ENCODE measurements around the gene DCLK1.
"Not testable (repeated sequence)": the region's sequence is repeated elsewhere in the genome, so short reads cannot be mapped to it uniquely, and the experiment has no call there.

DCLK1 gene

DNA sequence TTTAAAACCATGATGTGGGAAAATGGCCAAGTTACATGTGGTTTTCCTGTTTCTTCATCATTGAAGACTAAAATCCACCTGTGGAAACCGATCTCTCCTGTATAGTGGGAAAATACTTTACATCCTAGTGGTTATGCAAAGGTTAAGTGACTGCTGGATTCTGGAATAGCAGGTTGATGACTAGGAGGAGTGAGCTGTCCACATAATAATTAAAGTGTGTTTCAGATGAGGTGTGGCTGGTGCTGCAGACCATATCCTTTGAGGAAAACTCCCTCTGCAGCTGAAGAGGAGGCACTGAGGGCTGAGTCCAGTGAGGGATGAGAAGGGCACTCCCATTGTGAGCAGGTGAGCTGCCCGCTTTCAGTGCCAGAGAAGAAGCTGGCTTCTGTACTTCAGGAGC is 43.2 kb downstream of the DCLK1 start:
- no peak for DNase-seq (ENCODE audit: low read depth, low spot score)

- DNase-seq (ENCODE audit: low read depth, low spot score): no peak
Observed at GRCh38 chr13:36086117-36086516, 45.1 kb downstream of the DCLK1 start.

DNA sequence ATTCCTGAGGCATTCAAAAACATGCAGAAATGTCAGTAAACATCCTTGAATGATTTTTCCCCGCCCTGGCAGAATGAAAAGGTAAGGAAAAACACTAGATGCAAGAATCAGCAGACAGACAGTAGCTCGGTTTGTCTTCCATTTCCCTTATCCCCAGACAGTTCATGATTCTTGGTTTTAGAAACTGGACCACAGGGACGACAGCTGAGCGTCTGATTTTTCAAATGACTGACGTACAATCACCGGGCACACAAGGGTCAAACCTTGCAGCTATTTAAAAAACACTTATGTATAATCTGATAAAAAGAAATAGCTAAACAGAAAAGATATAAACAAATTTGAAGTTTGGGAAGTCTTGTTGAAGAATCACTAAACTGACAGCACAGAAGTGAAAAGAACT is 47.1 kb downstream of the DCLK1 start:
- DNase-seq (ENCODE audit: low read depth, low spot score): no peak

GRCh38 chr13:36082806-36083205 is 48.4 kb downstream of the DCLK1 start:
- DNase-seq (ENCODE audit: low read depth, low spot score): no peak

DNA sequence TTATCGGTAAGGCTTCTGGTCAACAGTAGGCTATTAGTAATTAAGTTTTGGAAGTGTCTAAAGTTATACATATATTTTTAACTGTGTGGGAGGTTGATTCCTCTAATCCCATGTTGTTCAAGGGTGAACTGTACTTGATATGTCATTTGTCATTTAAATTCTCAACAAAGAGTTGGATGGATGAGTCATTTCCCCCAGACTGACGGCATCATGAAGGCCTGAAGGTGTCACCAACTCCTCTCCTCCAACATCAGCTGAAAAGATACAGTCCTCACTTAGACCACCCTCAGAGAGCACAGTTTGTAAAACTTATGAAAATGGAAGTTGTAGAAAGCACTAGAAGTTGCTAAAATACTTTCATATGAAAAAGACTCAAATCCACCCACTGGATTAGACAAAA is 48.8 kb downstream of the DCLK1 start:
- no peak for DNase-seq (ENCODE audit: low read depth, low spot score)

- DNase-seq (ENCODE audit: low read depth, low spot score): no peak
Observed at GRCh38 chr13:36076211-36076610, 55.0 kb downstream of the DCLK1 start.

DNA sequence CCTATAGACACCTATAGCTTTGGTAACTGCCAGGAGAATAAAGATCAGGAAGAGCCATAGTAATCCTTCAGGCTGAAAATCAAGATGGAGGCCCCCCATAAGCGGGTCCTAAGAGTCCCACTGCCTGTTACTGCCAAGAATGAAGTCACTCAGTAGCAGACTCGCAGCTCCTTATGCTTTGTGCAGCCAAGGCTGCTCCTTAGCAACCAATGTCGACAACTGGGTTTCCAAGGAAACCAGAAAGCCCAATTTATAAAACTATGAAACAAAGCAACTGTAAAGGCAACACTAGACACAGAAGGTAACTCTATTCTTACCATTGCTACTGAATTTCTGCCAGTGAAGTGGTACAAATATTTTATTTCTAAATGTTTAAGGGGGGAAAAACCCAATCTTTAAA is 56.5 kb downstream of the DCLK1 start:
- no peak for DNase-seq (ENCODE audit: low read depth, low spot score)

DNA sequence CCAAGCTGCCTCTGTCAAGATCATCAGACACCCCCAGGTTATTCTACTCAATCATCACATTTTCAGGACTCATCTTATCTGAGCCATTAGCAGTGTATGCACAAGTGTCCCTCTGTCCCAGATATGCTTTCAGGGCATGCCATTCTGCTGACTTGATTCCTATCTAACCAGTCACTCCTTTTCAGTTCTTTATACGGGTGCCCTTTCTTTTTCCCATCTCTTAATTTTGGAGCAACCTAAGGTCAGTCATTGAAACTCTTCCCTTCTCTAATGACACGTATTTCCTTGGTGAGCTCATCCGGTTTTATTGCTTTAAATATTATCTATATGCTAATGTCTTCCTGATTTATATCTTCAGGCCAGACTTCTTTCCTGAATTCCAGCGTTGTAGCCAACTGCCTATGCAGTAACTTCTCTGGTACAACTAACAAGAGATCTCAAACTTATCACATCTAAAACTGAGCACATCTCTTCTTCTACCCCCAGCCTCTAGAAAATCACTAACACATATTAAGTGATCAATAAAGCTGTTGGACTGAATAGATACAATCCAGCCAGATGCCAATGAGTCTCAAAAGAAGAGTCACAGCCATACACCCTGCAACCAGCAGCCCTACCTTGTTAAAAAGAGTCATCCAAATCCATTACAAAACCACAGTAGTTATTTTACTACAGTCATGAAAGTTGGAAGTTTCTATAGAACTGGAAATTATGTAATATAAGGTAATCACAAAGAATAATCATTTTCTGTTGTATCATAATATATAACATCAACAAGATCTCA is 58.8 kb downstream of the DCLK1 start:
- DNase-seq (ENCODE audit: low read depth, low spot score): no peak

DNA sequence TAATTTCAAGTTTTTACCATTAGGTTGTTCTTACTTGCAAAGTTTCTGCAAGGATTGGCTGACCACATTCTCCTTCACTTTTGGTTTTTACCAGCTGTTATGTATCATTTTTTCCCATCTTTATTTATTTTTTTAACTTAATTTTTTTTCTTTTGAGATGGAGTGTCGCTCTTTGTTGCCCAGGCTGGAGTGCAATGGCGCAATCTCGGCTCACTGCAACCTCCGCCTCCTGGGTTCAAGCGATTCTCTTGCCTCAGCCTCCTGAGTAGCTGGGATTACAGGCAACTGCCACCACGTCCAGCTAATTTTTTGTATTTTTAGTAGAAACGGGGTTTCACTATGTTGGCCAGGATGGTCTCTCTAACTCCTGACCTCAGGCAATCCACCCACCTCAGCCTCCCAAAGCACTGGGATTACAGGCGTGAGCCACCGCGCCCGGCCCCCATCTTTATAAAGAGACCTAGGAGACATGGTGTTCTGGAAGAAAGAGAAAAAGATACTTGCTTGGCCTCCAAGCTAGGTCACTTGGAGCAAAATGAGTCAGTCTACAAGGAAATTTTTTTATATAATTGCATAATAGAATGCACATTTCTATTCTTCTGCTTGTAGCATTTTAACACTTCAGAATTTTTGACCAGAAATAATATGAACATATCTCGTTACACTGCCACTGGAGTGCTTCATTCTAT is 60.5 kb downstream of the DCLK1 start:
- DNase-seq (ENCODE audit: low read depth, low spot score): not testable (repeated sequence)

- no peak for DNase-seq (ENCODE audit: low read depth, low spot score)
Observed at GRCh38 chr13:36069881-36070366, 61.3 kb downstream of the DCLK1 start.

DNA sequence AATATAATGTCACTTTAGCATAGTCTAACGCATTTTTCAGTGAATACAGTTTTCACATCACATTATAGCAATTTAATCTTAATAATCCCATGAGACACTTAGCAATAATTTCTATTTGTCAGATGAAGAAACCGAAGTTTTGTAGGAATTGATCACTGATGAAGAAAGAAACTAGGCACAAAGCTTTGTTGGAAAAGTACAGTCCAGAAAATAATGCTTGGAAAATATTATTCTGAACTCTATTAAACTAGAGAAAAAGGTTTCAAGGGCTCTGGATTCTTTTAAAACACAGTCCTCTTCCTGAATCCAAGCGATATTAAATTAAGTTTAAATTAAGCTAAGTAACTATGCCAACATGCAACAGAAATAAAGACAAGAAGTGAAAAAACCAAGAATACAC is 62.2 kb downstream of the DCLK1 start:
- DNase-seq (ENCODE audit: low read depth, low spot score): no peak

DNA sequence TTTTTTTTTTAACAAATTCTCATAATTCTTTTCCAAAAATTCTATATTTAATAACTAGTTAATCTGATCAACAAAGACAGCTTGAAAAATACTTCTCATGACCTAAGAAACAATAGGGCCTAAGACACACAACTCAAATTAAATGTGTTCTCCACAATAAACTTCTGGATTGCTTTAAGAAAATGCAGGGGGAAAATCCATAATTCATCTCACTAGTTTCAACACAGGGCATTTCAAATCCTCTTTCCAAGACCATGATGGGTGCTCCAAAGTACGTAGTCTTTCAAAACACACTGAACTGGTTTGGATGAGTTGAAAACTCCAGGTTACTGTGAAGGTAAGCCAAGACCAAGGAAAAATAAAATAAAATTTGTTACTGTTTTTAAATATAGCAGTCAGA is 62.6 kb downstream of the DCLK1 start:
- no peak for DNase-seq (ENCODE audit: low read depth, low spot score)

- no peak for DNase-seq (ENCODE audit: low read depth, low spot score)
Observed at GRCh38 chr13:36067746-36068381, 63.3 kb downstream of the DCLK1 start.

- DNase-seq (ENCODE audit: low read depth, low spot score): no peak
Observed at GRCh38 chr13:36062249-36062648, 68.9 kb downstream of the DCLK1 start.

DNA sequence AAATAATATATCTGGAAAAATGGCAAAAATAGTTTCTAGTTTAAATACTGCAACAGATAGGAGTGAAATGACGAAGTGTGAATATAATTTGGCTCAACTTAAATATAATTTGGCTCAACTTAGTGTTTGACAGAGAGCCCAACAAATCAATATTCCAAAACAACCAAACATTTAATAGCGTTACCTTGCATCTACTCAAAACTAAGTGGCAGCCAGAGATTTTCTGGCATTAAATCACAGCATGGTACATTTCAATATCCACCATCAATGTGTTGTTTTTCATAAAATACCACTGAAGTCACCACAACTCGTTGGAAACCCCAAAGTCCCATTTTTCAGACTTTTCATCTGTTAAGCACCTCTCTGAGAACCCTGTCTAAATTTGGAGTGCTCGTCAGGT is 69.6 kb downstream of the DCLK1 start:
- DNase-seq (ENCODE audit: low read depth, low spot score): no peak

GRCh38 chr13:36061054-36061453 is 70.1 kb downstream of the DCLK1 start:
- DNase-seq (ENCODE audit: low read depth, low spot score): no peak

- DNase-seq (ENCODE audit: low read depth, low spot score): no peak
Observed at GRCh38 chr13:36059321-36059720, 71.9 kb downstream of the DCLK1 start.

DNA sequence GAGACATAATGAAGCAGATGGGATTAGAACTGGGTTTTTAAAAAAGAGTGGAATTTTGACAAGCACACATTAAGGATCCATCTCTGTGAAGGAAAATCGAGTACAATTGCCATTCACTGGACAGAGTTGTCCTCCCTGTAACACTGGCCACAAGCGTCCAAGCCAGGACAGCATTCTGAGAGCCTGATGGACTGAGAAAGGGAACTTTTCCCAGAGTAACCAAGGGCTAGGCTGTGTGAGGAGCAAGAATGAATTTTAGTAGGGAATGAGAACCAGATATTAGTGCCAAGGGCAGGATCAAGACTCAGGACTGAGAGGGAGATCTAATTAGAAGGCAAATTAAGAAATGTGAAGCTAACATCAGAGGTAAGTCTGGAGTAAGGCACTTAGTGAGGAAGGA is 73.1 kb downstream of the DCLK1 start:
- DNase-seq (ENCODE audit: low read depth, low spot score): no peak

- no peak for DNase-seq (ENCODE audit: low read depth, low spot score)
Observed at GRCh38 chr13:36057547-36057946, 73.6 kb downstream of the DCLK1 start.

DNA sequence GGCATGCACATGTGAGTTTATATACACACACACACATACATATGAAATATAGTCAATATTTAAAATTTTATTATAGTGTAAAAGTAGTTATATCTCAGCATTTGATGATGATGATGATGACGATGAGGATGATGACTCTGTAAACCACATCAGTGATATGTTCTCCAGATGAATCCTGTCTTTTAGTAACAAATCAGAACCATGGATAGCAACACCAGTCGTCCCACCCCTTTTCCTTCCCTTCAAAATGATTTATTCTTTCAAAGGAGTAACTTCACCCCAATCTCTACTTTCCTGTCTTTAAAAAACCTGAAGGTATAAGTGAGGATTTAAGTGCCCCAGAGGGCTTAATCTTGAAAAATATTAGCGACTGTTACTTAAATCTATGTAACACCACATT is 74.1 kb downstream of the DCLK1 start:
- DNase-seq (ENCODE audit: low read depth, low spot score): no peak

DNA sequence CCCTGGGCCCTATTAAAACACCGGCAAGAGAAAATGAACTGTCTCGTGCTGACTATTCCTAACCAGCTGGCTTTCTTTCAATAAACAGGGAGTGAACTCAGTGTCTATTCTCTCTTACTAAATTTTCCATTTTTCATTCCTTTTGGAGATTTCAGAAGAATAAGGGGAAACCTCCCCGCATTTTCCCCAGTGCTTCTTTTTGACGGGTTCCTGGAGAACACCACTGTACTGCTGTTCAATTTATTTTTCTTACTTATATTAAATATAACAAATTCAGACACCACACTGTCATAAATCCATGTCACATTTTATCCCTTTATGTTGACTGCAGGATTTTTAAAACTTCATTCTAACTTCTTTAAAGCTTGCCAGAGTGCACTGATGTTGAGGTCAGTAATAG is 75.8 kb downstream of the DCLK1 start:
- DNase-seq (ENCODE audit: low read depth, low spot score): no peak

GRCh38 chr13:36054041-36054440 is 77.1 kb downstream of the DCLK1 start:
- DNase-seq (ENCODE audit: low read depth, low spot score): no peak

- no peak for DNase-seq (ENCODE audit: low read depth, low spot score)
Observed at GRCh38 chr13:36051082-36051481, 80.1 kb downstream of the DCLK1 start.
